Measurements from ENCODE around the gene TMC7.

DNA sequence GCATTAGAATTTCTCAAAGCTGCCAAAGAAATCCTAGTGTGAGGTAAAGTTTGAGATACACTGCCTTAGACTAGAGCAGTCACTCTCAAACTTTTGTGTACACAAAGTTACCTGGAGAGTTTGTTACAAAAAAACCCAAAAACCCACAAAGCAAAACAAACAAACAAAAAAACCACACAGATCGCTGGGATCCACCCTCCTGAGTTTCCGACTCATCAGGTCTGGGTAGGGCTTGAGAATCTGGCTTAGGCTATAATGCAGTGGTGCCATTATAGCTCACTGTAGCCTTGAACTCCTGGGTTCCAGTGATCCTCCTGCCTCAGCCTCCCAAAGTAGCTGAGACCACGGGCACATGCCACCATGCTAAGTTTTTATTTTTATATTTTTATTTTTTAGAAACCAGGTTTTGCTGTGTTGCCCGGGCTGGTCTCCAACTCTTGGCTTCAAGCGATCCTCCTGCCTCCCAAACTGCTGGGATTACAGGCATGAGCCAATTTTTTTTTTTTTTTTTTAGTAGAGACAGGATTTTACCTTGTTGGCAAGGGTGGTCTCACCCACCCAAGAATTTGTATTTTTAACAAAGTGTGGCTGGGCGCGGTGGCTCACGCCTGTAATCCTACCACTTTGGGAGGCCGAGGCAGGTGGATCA is 35.2 kb upstream of the TMC7 start:
- TF ChIP-seq, protein P1, sequence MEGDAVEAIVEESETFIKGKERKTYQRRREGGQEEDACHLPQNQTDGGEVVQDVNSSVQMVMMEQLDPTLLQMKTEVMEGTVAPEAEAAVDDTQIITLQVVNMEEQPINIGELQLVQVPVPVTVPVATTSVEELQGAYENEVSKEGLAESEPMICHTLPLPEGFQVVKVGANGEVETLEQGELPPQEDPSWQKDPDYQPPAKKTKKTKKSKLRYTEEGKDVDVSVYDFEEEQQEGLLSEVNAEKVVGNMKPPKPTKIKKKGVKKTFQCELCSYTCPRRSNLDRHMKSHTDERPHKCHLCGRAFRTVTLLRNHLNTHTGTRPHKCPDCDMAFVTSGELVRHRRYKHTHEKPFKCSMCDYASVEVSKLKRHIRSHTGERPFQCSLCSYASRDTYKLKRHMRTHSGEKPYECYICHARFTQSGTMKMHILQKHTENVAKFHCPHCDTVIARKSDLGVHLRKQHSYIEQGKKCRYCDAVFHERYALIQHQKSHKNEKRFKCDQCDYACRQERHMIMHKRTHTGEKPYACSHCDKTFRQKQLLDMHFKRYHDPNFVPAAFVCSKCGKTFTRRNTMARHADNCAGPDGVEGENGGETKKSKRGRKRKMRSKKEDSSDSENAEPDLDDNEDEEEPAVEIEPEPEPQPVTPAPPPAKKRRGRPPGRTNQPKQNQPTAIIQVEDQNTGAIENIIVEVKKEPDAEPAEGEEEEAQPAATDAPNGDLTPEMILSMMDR (IDR thresholded peaks at IDR 0.05), result no peak
- TF ChIP-seq POLR2A (IDR thresholded peaks at IDR 0.05) (no peak), POLR2AphosphoS5 (IDR thresholded peaks at IDR 0.05) (no peak), EP300 (IDR thresholded peaks at IDR 0.05) (no peak)
